NCI-H2227 (cell line): Measurements from ENCODE around the gene STMN1.

ENCODE experiments used
- DNase-seq: peaks from one replicate; lab custom pipeline; 2025; ENCODE audit not compliant: unreplicated experiment; lab: John Stamatoyannopoulos, UW

STMN1 gene

DNA sequence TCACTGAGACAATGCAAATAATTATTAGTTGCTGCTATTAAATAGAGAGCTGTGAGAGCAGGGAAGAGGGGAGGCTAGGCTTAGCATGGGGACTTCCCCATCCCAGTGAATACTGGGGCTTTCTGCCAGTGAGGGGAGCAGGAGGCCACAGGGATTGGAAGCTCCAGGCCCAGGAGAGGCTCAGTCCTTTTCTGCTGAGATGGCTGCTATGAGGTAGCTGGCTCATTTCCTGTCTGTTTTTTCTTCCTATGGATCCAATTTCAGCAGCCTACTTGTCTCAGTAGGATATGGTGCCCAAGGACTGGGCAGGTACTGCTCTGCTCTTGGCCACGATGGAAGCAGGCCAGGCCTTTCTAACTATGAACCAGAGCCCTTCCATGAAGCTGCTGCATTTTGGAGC, 10.0 kb downstream of the STMN1 start:
- peak; percentile 26 for DNase-seq

DNA sequence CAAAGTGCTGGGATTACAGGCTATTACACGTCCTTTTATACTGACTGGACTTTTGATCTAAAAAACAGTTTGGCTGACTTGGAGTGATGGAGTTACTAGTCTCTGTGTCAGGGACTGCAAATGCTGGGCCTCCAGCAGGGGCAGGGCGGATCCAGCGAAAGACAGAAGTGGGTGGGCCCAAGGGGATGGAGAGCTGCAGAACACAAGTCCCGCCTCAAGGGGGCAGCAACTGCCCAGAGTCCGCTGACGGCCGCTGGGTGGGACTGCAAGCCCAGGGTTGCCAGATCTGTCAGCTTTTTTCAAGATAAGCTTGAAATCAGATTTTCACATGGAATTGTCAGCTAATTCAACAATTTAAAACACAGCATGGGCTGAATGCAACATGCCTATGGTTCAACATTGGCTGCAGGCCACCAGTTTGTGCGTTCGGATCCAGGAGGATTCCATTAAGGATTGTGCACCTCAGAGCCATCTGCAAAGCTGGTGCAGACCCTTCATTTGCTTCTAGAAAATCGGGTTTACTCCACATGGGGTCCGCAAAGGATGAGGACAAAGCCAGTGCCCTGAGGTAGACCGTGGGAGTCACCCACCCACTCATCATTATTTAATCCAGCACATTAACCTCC, 10.7 kb downstream of the STMN1 start:
- peak; percentile 95 for DNase-seq

DNA sequence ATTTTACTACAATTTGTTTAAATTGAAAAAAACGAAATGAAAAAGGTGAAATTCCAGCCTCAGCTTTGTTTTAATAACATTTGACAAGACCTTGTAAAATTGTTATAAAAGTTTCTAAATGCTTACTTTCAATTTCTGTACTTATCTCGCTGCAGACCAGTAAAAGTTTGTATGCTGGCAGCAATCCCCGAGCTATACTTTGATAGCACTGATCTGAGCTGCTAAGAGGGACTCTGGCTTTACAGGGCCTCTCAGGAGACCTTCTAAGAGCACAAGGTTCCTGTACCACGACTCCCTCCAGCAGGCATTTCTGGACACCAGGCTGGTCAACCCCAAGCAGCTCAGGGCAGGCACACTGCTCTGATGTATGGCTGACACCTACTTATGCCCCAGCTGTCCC, 13.1 kb downstream of the STMN1 start:
- DNase-seq = no peak

DNA sequence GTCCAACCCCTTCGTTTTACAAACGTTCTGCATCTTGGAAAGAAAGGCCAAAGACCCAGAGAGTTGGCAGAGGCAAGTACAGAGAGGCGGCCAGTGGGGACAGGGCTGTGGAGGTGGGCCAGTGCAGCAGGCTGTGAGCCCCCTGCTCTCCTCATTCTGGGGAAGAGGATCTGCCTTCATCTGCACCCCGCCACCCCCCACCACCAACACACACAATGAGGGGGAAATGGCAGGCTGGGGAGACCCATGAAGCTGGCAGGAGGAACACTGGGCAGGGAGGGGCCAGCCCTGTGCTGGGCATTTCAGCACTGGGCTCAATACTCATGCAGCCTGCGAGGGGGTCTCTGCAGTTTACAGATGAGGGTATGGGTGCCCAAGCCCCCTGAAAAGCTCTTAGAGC, 14.6 kb downstream of the STMN1 start:
- no peak for DNase-seq

DNA sequence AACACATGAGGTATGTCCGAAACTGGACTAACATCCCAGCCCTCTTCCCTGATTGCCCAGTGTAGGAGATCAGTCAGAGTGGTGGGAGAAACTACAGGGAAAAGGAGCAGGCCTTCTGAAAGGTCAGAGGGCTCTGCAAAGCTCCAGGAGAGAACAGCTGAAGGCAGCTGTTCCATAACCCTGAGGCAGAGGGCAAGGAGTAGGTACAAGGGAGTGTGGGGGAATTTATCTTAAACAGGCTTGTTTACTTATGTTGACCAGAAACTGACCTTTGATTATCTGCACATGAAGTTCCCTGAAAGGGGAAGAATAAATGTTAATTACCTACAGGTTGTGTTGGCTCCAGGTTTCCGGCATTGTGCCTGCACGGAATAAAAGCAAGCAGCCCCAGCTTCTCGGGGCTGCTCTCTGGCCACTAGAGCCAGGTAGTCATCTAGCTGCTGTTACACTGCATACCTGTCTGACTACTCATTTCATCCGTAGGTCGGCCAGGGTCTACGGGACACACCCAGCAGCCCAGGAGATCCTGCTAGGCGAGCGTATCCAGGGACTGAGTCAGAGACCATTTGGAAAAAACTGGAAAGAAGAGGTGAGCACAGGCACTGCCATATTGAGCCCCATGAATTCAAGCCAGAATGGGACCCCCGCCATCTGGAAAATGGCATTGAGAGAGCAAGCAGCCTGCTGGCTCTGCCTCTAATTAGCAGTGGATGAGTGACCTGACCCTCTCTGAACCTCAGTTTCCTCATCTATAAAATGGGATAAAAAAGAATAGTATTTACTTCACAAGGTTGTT, 15.8 kb downstream of the STMN1 start:
- no peak for DNase-seq

DNA sequence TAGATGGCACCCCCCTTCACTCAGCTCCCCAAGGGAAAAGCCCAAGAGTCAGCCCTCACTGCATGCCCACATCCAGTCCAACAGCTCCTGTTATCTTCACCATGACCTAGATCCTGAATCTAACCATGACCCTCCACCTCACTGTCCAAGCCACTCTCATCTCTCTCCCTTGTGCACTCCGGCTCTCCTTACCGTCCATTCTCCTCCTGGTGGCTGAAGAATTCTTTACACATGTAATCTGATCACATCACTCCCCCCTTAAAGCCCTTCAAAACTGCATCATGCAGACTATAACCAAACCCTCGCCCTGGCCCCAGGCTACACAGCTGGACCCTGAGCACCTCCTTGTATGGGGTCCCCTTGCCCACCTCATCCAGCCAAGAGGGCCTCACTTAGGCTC, 16.7 kb downstream of the STMN1 start:
- DNase-seq = no peak

DNA sequence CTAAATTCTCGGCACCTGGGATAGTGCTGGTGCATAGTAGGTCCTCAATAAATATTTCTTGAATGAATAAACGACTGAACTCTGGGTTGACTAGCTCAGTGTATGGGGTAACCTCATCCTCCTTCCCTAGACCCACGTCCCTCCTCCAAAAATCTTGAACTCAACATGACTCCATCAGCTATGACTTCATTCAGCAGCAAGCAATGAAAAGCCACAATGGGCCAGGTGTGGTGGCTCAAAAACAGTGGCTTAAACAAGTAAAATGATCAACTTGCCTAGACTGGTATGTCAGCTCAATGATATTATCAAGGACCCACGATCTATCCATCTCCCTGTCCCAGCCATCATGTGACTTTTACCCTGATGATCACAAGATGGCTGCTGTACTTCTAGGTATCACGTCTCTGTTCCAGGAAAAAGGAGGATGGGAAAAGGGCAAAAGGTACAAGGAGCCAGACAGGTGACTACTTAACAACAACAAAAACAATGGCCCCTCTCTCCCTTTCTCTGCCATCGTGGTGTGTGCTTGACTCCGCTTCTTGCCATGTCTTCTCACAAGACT, 17.7 kb downstream of the STMN1 start:
- DNase-seq = no peak

DNA sequence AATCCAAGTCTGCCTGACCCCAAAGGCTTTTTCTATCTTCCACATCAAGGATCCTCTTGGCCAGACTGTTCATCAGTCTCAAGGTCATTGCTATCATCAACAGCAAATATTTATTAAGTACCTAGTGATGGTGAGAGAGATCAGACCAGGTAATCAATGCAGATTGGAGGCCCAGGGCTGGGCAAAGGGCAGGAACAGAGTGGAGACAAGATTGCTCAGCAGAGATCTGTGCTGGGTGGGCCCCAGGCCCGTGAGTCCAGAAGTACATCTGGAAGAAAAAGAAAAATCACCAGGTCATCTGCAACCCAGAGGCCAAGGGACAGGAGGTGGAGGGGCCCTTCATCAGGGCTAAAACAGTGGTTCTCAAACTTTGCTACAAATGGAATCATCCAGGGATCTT, 20.6 kb downstream of the STMN1 start:
- no peak for DNase-seq

DNA sequence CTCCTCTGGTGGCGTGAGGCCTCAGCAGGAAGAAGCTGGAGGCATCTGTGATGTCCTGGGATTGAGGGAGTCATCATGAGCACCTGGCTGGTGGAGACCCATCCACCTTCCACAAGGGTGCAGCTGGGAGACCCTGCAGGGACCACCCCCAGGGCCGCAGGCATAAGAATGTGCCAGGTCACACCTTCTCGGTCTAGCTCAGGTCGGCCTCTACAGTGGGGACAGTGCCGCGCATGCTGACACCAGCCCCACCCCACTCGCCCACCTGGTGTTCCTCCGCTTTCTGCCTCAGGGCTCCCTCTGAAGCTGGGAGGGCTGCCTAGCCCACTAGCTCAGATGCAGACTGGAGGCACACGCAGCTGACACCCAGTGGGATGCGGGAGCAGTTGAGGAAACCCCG, 25.0 kb downstream of the STMN1 start:
- no peak for DNase-seq

DNA sequence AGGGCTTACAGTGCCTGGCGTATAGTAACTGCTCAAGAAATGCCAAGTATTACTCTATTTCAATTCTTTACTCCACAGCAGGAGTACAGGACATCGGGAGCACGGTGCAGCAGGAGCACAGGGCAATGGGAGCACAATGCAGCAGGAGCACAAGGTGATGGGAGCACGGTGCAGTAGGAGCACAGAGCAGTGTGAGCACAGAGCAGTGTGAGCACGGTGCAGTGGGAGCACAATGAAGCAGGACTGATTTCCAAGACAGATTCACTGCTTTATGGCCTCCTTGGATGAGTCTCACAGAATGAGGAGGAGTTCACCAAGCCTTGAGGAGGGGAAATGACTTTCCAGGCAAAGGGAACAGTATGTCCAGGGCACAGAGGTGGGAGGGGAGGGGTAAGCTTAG, 25.7 kb downstream of the STMN1 start:
- no peak for DNase-seq

DNA sequence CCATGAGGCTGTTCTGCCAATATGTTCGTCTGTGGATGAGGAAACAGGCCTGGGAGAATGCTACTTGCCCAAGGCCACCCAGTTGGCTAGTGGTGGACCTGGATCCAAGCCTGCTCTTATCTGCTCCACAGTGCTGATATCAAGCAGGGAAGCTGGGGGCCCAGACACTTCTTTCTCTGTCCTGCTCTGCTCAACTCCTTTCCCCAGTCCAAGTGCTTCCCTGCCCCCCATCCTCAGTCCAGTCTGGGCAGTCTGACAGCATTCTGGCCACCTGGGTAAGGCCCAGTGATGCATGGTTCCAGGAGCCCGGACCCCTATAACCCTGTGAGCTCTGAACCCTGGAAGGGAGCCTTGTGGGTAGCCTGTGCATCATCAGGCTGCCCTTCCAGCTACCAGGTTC, 26.5 kb downstream of the STMN1 start:
- no peak for DNase-seq

DNA sequence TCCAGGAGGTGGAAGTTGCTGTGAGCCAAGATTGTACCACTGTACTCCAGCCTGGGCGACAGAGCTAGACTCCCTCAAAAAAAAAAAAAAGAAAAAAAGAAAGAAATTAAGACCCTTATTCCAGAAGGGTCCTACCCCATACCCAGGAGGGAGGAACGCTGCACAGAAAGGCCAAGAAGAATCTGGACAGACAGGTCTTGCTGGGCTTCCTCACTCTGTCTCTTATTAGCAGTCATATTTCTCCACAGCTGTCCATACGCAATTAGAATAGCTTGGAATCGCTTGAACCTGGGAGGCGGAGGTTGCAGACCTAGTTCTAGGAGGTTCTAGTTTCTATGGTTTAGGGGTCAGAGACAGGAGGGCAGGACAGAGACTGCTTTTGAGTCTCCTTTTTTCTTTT, 27.5 kb downstream of the STMN1 start:
- no peak for DNase-seq

DNA sequence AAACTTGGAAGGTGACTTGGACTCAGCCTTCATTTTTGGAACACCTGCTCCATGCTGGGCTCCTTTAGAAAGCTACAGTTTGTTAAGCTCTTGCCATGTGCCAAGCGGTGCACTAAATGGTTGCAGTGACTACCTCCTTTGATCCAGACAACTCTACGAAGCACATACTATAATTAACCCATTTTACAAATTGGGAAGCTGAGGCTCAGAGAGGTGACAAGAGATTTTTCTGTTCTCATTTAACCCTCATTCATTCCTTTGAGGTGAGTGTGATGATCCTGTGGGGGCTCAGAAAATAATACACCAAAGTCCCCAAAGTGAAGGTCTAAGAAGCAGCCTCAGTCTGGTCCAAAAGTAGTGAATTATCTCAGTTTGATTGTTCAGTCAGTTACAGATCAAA, 29.1 kb downstream of the STMN1 start:
- no peak for DNase-seq

DNA sequence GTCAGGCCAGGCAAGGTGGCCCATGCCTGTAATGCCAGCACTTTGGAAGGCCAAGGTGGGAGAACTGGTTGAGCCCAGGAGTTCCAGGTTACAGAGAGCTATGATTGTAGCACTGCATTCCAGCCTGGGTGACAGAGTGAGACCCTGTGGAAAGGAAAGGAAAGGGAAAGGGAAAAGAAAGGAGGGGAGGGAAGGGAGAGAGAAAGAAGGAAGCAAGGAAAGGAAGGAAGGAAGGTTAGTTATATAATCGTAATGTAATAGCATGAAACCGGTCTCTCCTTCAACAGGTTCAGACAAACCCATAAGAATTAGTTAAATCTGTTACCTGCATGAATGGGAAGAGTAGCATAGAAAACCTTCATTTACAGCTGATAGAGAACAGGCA, 29.5 kb downstream of the STMN1 start:
- no peak for DNase-seq

DNA sequence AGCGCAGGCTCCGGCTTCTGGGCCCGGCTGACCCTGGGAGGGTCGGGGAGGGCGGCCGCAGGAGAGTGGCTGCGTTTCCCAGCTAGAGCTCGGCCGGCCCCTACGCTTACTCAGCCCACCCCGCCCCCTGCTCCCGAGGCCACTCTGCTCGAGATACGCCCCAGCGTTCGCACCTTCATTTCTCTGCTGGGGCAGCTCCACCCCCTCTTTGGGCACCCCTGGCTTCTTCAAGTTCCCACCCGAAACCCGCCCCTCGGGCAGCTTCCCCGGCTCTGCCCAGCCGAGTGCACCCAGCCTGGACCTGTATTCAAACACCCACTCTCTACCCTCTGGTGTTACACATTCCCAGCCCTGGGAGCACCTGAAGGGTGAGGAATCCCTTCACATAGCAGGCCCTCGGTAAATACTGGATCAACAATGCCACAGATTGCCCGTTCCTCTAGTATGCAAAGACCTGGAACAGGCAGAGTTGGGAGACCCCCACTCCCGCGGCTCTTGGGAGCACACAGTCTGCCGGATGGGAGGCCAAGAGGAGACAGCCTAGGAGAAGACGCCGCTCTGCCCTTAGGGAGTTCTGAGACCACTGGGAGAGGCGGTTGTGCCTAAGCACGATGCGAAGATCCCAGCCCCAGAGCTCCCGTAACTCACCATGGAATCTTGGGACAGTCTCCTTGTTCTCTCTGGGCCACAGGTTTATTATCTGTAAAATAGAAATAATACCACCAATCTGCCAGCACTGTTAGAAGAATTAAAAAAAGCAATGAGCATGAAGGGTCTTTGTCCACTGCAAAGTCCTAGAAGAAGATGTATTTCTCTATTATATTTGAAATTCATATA, 30.1 kb downstream of the STMN1 start:
- no peak for DNase-seq

DNA sequence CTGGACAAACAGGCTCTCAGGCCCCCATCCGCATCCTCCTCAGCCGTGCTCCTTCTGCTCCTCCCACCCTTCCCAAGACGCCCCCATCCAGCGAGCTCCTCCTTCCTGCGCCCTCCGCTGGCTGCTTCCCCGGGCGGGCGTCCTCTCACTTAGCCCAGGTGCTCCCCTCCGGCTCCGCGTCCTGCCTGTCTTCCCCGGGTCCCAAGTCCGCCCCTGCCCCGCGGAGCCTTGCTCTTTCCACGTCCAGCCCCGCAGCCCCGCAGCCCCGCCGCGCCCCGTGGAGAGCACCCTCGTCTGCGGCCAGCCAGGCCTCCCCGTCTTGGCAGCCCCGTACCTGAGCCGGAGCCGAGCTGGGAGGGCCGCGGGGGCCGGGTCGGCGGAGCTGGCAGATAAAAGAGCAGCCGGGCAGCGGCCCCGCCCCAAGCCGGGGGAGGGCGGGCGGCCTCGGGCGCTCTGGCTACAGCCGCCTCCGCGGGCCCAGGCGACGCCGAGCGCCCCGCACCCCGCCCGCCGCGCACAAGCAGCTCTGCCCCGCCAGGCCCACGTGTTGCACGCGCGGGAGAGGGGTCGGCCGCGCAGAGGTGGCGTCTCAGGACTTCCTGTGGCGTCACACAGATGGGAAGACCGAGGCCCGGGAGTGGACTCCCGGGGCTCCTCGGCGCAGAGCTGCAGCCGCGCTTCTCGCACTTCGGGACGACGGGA, 30.9 kb downstream of the STMN1 start, which contains the start of gene PAQR7:
Gene PAQR7, minus strand, starts transcription at position 555 of the 702 bp plus-strand sequence. CDS start 11,869 bp downstream, outside the sequence.
- DNase-seq = peak; percentile 88

DNA sequence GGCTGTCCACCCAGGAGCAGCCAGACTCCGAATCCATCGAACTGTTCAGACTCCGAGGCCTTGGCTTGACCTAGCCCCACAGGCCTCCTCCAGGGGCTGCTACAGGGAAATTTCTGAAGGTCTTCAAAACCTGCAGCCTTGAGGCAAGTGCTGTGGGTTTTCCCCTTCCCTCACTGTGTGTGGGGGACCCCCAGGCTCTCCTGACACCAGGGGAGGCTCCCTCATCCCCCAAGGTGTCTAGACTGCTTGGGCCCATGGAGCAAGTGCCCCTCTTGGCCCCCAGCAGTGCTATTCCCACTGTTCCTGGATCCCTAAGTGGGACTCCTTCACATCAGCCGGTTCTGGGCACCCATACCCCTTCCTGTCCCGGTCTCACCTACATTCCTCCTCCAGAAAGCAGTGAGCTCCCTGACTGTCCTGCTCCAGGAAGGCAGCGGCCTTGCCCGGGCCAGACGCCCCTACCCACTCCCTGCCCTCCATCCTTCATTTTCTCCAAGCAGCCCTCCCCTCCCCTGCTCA, 31.5 kb downstream of the STMN1 start:
- DNase-seq = no peak

DNA sequence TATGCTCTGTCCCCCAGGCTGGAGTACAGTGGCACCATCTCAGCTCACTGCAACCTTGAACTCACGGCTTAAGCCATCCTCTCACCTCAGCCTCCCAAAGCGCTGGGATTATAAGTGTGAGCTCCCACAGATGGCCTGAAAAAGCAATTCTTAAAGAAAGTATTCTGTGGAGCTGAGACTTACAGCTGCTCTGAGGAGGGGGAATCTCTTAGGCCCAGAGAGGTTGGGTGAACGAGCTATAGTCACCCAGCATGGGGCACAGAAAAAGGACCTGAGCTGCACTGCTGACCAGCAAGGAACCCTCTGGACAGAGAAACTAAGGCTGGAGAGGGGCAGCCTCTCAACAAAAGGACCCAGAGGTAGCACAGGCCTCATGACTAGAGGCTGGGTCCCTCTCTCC, 32.0 kb downstream of the STMN1 start:
- no peak for DNase-seq

DNA sequence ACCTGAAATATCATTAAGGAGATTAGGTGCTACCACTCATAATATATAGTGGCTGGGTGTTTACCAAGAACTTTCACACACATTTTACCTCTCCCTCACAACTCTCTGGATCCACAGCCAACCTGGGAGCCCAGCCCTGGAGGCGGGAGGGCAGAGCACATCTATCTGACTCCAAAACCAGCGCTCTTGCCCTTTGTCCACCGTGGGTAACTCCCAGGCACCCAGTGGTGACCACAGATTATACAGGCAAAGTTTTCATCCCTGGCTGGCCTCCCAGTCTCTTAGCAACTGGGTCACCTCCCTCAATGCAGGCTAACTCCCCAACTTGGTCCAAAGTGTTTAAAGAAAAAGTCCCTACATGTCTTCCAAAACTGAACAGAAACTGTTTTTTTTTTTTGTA, 33.1 kb downstream of the STMN1 start:
- no peak for DNase-seq

DNA sequence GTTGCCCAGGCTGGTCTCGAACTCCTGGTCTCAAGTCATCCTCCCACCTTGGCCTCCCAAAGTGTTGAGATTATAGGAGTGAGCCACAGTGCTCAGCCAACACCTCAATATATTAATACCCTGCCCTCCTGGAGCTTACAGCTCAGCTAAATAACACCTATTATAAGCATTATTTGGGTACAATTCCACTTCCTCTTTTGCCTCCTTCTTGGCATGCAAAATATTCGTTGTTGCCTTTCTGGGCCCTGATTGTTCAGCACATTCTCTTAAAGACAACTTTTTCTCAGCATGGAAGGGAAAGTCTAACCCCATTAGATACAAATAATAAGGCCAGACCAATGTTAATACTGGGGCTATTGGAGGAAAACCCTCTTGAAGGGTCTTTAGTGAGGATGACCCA, 33.5 kb downstream of the STMN1 start:
- no peak for DNase-seq
